ENCODE results near the gene SPCS3.

SPCS3 gene

DNA sequence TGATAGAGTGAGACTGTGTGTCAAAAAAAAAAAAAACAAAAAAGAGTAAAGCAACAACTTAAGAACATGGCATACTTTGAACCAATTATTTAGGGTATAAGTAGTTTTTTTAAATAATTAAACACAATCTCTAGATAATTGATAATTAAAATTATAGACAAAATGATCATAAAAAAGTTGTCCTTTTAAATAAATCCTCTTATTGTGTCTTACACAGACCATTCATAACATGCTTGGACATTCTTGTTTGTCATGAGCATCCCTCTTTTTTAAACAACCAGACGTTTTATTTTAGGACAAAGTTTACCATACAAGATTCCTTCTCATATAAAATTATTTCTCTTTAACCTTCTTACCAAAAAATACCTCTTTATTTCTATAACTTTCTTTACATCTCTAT, 35.1 kb downstream of the SPCS3 start:
- no peak for DNase-seq

DNA sequence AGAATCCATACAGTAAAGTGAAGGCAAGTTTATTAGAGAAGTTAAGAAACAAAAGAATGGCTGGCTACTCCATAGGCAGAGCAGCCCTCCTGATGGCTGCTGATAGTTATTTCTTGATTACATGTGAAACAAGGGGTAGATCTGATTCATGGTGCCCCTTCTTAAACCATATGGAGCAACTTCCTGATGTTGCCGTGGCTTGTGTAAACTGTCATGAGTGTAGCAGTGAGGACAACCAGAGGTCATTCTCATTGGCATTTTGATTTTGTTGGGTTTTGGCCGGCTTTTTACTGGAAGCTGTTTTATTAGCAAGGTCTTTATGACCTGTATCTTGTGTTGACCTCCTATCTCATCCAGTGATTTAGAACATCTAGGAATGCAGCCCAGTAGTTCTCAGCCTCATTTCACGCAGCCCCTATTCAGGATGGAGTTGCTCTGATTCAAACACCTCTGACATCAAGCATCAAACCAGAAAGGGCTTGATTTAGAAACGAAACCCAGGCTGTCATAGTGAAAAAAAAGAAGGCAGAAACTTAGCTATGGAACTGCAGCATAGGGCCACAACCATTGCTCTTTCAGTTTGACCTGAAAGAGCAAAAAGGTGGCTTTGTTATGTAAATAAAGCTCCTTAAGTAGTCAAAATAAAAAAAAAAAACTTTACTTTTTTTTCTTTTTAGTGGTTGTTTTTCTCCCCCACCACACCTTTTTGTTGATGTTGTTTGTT, 37.8 kb downstream of the SPCS3 start:
- no peak for DNase-seq

DNA sequence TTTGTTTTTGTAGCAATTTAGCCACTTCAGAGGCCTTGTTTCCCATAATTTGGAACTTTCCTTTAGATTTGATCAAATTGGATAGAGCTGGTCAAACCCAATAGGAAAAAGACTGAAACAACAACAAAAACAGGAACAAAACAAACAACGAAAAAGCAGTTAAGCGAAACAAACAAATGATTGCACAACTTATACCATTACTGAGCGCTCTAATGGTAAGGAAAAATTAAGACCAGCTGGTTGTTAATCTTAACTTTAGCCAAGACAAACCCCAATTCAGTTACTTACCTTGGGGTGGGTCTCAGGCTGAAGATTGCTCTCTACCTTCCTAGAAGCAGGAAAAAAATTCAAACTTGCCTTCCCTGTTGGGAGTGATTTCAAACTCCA, 38.3 kb downstream of the SPCS3 start:
- no peak for DNase-seq

DNA sequence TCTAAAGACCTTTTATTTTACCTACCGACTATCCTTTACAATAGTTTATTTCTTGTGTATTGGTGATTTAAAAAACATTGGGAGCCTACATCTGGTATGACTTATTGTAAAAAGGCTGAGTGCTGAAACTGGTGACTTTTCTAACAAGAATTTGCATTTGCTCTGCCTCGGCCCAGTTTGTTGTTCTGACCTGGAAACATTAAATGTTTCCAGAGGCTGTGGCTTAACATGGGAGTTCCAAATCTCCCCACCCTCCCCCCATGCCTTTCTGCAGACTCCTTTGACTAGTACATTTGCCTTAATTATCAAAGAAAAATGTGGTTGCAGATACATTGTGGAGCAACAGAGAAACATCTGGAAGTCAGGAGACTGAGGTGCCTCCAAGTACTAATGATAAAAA, 39.8 kb downstream of the SPCS3 start:
- DNase-seq, result no peak

DNA sequence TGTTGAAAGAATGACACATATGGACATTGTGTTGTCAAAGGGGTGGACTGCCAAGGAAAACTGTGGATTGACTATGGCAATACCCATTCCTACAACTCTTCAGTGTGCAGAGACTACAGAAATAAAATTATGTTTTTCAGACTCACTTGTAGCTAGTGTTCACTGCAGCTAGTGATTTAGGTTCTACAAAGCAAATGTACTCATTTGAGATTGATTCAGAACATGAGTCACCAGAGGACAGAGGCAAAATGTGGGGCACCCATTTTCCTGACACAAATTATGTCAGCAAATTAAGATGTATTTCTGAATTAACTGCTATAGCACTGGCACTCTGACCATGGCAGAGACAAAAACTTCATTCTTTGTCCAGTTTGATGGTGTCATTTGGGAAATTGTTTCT, 40.7 kb downstream of the SPCS3 start:
- no peak for DNase-seq

DNA sequence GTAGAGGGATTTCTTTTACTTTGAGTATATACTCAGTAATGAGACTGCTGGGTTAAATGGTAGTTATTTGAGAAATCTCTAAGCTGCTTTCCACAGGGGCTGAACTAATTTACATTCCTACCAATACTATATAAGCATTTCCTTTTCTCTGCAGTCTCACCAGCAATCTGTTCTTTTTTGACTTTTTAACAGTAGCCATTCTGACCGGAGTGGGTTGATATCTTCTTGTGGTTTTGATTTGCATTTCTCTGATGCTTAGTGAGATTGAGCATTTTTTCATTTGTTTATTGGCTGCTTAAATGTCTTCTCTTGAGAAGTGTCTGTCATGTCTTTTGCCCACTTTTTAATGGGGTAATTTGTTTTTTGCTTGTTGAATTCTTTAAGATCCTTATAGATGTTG, 43.3 kb downstream of the SPCS3 start:
- no peak for DNase-seq

DNA sequence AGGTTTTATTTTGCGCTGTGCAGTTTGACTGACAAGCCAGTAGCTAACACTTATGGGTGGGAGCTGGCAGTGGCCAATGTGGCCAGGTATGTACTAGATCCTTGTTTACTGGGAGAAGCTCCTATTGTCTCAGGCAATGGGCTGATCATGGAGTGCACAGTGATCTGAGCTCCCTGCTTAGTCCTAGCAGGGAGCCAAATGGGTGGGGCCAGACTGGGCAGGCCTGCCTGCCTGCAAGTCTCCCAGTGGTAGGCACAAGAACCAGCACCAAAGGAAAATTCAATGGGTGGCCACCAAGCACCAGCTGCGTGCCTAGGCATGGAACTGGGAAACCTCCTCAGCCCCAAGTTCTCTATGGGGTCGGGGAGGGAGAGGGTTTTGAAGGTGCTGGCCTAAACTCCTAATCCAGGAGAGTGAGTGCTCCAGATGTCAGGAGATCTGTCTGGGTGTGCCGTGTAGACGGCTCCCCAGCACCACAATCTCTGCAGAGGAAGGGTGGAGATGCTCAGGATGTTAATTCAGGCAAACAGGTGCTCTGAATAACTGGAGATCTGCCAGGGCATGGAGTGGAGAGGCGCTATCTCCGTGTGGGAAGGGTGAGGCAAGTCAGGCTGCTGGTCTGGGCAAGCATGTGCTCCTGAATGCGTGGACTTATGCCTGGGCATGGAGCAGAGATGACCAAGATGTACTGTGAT, 48.2 kb downstream of the SPCS3 start:
- no peak for DNase-seq

DNA sequence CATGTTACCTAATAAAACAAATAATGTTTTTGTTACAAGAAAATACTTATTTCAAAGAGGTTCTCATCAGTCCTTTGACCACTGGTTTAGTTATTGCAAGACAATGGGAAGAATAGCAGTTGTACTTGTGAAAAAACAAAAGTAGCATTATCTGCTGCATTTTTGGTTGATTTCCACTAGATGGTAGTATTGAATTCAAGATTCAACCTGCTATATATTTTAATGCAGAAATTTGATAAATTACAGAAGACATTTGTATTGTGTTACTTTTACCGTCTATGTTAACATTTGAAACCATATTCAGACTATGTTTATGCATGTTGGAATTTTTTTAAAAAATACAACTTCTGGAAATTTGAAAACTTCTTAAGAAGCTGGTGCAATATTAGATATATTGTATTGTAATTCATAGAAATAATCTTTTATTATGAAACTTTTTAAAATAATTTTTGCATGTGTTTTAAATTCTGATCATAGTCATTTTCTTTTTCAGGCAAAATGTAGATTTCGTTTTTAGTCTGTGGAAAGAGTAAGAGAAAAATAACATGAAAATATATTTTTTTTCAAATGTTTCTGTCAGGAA, 56.4 kb downstream of the SPCS3 start:
- no peak for DNase-seq

DNA sequence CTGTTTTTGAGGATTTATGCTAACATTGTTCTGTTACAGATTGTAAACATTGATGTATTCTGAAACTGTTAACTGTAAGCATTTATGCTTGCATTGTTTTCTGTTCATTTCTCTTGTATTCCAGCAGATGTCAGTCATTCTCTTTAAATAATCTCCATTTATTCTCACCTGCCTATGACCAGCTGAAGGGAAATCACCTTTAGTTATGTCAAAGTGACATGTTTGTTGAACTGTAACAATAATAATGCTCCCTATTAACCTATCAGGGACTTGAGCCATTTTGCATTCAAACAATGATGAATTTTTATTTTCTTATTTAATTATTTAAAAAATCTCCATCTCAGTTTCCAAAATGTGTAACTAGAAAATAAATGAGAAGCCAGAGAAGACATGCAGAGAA, 58.0 kb downstream of the SPCS3 start:
- no peak for DNase-seq

DNA sequence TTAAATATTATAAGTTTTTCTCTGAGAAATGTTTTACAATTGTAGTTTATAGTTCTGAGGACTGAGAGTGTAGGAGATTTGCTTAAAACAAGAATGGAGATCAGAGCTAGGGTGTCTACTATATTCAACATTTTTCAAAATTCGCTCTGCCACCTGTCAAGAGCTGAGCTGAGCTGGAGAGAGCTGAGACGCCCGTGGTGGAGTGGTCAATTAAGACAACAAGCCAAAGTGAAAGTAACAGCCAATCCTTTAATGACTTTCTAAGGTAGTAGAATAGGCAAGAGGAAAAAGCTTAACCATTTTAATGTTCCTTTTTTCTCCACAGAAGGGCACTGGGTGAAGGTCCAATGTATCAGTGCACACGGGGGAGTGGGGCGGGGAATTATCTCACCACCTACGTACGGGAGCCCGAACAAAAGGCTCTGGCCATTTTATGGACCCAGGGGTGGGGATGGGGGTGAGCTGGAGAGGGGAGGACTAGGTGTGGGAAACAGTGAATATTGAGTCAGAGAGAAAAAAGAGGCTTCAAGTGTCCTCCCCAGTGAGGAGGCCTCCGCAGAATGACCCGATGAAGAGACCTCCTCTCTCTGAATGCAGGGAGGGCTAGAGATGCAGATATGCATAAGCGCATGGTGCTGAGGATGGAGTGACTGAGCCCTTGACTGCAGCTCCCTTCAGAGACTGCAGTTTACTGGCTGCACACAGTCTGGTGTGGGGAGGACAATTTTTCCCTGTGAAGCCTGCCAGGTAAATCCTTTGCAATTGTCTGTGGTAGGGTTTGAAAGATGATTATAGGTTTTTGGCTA, 60.8 kb downstream of the SPCS3 start:
- no peak for DNase-seq

Measured in activated CD4-positive, alpha-beta T cell treated with anti-CD3 and anti-CD28 coated beads for 1 hour (primary cell).